B cell (primary cell): Measurements from ENCODE around the gene CDKL4. TPM values are rescaled to one million over a fixed set of nuclear protein-coding genes. Genes with fewer than 3 reads are reported as not detected.

ENCODE experiments used
- ATAC-seq: fragments of 200-7000 bp; cut with Tn5 transposase; one replicate; pipeline ENCODE4 v1.10.0; 2021; ENCODE audit warnings: low read depth, mild to moderate bottlenecking, moderate number of reproducible peaks, moderate library complexity
- CTCF ChIA-PET: fragments of 350-600 bp; sonication (Branson Sonifier 250); formaldehyde crosslinking; loops from one replicate; lab custom pipeline; 2021; ENCODE audit warnings: antibody characterized with exemption, inconsistent platforms; lab: Charles Lee
- POLR2A ChIA-PET: fragments of 350-600 bp; sonication (Branson Sonifier 250); formaldehyde crosslinking; loops from one replicate; lab custom pipeline; 2021; ENCODE audit warnings: antibody characterized with exemption; lab: Charles Lee
- DNase-seq: peaks from one replicate; pipeline ENCODE4 v3.0.0; 2013
- H2AFZ ChIP-seq: 2 replicates; pipeline ENCODE4 v1.6.1; 2012; ENCODE audit warnings: mild to moderate bottlenecking, low read depth, low read length; ENCODE audit not compliant: insufficient read depth, poor library complexity, severe bottlenecking
- H3K27ac ChIP-seq, 2 donors: 1 replicate in 1 of 2; 2 replicates in 1 of 2; pipeline ENCODE4 v1.5.1; 2012 to 2013; ENCODE audit warnings: low read length in 2 of 2, mild to moderate bottlenecking in 2 of 2, moderate library complexity in 1 of 2
- H3K27me3 ChIP-seq, 4 experiments: fragments of 200-600 bp in 1 of 4; sonication (generic) in 1 of 4; replicated peaks in 1 of 4; 1 replicate in 2 of 4; 2 replicates in 2 of 4; pipeline versions ENCODE4 v1.6.1 to v1.7.0; 2013 to 2016; ENCODE audit warnings: low read length in 3 of 4, mild to moderate bottlenecking in 2 of 4, mixed read lengths in 1 of 4, moderate library complexity in 1 of 4; ENCODE audit not compliant: insufficient read depth in 4 of 4, control insufficient read depth in 3 of 4; ENCODE audit errors: control extremely low read depth in 1 of 4
- H3K36me3 ChIP-seq, 2 experiments: replicated peaks in 1 of 2; 1 replicate in 1 of 2; 2 replicates in 1 of 2; pipeline versions ENCODE4 v1.6.1 to v1.7.1; 2013; ENCODE audit warnings: low read length in 1 of 2; ENCODE audit not compliant: insufficient read depth in 2 of 2, control insufficient read depth in 1 of 2; ENCODE audit errors: control extremely low read depth in 1 of 2, extremely low read depth in 1 of 2
- H3K4me1 ChIP-seq, 2 donors: fragments of 200-600 bp in 1 of 2; sonication (generic) in 1 of 2; 1 replicate in 1 of 2; 2 replicates in 1 of 2; pipeline versions ENCODE4 v1.5.1 to v1.6.1; 2013 to 2017; ENCODE audit warnings: low read length in 2 of 2; ENCODE audit not compliant: control insufficient read depth in 2 of 2, insufficient read depth in 2 of 2
- H3K4me2 ChIP-seq: replicated peaks from 2 replicates; pipeline ENCODE3; 2012; ENCODE audit warnings: mild to moderate bottlenecking, low read depth, low read length; ENCODE audit not compliant: poor library complexity, severe bottlenecking
- H3K4me3 ChIP-seq, 5 experiments: fragments of 200-600 bp in 1 of 5; sonication (generic) in 1 of 5; 1 replicate in 3 of 5; 2 replicates in 2 of 5; pipeline versions ENCODE4 v1.5.1 to v1.7.0; 2011 to 2016; ENCODE audit warnings: low read length in 4 of 5, mild to moderate bottlenecking in 4 of 5, low read depth in 2 of 5, control low read depth in 1 of 5, moderate library complexity in 1 of 5; ENCODE audit not compliant: insufficient read depth in 1 of 5; ENCODE audit errors: control extremely low read depth in 1 of 5, extremely low read depth in 1 of 5
- H3K79me2 ChIP-seq: fragments of 200-600 bp; sonication (generic); one replicate; pipeline ENCODE4 v1.6.0; 2016; ENCODE audit warnings: low read length; ENCODE audit not compliant: control insufficient read depth, insufficient read depth
- H3K9ac ChIP-seq: fragments of 200-600 bp; sonication (generic); 2 replicates; pipeline ENCODE4 v1.6.1; 2017; ENCODE audit warnings: mild to moderate bottlenecking, low read length, moderate library complexity
- H3K9me3 ChIP-seq, 3 donors: one replicate each; pipeline versions ENCODE4 v1.6.1 to v1.7.1; 2013; ENCODE audit warnings: low read length in 2 of 3; ENCODE audit not compliant: control insufficient read depth in 2 of 3, insufficient read depth in 1 of 3; ENCODE audit errors: control extremely low read depth in 1 of 3
- H4K20me1 ChIP-seq: 2 replicates; pipeline ENCODE4 v1.6.0; 2012; ENCODE audit warnings: mild to moderate bottlenecking, low read length; ENCODE audit not compliant: insufficient read depth, control insufficient read depth, poor library complexity, severe bottlenecking
- H3K27ac Mint-ChIP-seq: one replicate; pipeline ENCODE4 v1.8.0; 2021; ENCODE audit warnings: mixed read lengths
- H3K27me3 Mint-ChIP-seq: one replicate; pipeline ENCODE4 v1.8.0; 2021; ENCODE audit warnings: mixed read lengths
- H3K4me1 Mint-ChIP-seq: one replicate; pipeline ENCODE4 v1.8.0; 2021; ENCODE audit warnings: mixed read lengths
- H3K4me3 Mint-ChIP-seq: one replicate; pipeline ENCODE4 v1.8.0; 2021; ENCODE audit warnings: mixed read lengths
- H3K9me3 Mint-ChIP-seq: one replicate; pipeline ENCODE4 v1.8.0; 2022; ENCODE audit warnings: mixed read lengths; ENCODE audit not compliant: insufficient read depth
- EZH2 ChIP-seq: IDR thresholded peaks from 2 replicates; pipeline ENCODE4 v1.6.1; 2012; ENCODE audit warnings: borderline replicate concordance, low read depth, mild to moderate bottlenecking, moderate library complexity, low read length; ENCODE audit not compliant: insufficient read depth, poor library complexity, severe bottlenecking
- WGBS: methylation state at CpG from one replicate; pipeline ENCODE4 v1.1.5; 2013; ENCODE audit warnings: missing lambda C conversion rate; ENCODE audit not compliant: insufficient coverage; 5-methylcytosine and 5-hydroxymethylcytosine counted together
- intact Hi-C: fragments of 100-400 bp; cut with micrococcal nuclease; formaldehyde crosslinking; loops from one replicate; pipeline ENCODE4 v1.10.0; 2022
- polyA plus RNA-seq: library from polyadenylated mRNA; depleted of rRNA; stranded (reverse); fragments of >200 nt; gene quantifications from 2 replicates; pipeline ENCODE4 v1.2.3, GENCODE V29; 2012
- total RNA-seq, 2 donors: library from RNA; stranded (reverse); fragments of 120-200 nt in 1 of 2; gene quantifications; 1 replicate in 1 of 2; 2 replicates in 1 of 2; pipeline versions ENCODE4 v1.2.3 to v1.2.4, GENCODE V29; 2013 to 2022
- TF ChIP-seq, protein P1 (sequence below): fragments of 200-600 bp; IDR thresholded peaks from one replicate; pipeline ENCODE4 v1.8.0; 2022; ENCODE audit warnings: antibody characterized with exemption, mild to moderate bottlenecking

CDKL4 gene
- total and polyA plus RNA-seq, 2 donors (not counting 1 experiment from before 2014, with no cell fraction given): not detected

DNA sequence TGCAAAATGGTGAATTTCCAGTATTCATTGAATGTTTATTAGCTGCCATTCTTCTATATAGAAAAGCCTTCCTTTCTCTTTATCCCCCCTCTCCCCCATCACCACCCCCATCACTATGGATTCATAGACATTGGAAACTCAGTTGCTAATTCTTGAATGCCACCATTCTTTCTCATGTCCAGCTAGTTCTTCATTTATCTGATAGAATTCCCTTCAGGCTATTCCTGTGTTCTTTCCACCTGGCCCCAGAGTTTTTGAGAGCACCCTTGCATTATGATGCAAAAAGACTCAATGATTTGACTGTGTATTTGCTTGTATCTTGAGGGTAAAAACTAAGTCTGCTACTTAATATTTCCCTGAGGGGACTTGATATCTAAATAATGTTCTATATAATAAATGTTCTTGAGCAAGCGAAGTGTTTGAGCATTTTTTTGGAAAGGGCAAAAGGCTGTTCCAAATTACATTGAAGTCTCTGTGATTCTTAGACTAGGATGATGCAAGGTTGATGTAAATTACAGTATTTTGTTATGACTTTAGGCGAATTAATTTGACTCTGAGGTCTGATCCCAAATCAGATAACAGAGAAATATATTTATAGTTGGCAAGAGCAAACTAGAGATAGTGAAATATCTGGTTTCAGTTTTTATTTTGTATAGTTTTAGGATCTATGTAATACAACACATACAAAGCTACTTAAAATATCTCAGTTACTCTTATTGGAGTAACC, 104.1 kb downstream of the CDKL4 start:
- Mint-ChIP-seq H3K27me3 (no peaks in the 10 kb centered on the region), H3K4me3 (no peak overlapping the region), H3K27ac (no peak overlapping the region), H3K9me3 (no peaks in the 10 kb centered on the region), H3K4me1 (peaks cover 49% of the 10 kb centered on the region)
- ATAC-seq (no peak), DNase-seq (no peak)
- ChIA-PET POLR2A (interaction anchor here (0.5 to 1.6 kb wide), 3 partner anchors 12 to 536 kb away, joined by 3 to 6 read pairs (median 3); no protein-coding TSS in a partner anchor), CTCF (interaction anchor here (1.4 to 1.6 kb wide), 2 partner anchors 10 to 15 kb away, joined by 4 to 8 read pairs; no protein-coding TSS in a partner anchor)
- H3K79me2 ChIP-seq: no peaks in the 10 kb centered on the region
- H3K4me1 ChIP-seq: peaks cover 41 to 44% of the 10 kb centered on the region in 2 donors
- TF ChIP-seq, protein P1, sequence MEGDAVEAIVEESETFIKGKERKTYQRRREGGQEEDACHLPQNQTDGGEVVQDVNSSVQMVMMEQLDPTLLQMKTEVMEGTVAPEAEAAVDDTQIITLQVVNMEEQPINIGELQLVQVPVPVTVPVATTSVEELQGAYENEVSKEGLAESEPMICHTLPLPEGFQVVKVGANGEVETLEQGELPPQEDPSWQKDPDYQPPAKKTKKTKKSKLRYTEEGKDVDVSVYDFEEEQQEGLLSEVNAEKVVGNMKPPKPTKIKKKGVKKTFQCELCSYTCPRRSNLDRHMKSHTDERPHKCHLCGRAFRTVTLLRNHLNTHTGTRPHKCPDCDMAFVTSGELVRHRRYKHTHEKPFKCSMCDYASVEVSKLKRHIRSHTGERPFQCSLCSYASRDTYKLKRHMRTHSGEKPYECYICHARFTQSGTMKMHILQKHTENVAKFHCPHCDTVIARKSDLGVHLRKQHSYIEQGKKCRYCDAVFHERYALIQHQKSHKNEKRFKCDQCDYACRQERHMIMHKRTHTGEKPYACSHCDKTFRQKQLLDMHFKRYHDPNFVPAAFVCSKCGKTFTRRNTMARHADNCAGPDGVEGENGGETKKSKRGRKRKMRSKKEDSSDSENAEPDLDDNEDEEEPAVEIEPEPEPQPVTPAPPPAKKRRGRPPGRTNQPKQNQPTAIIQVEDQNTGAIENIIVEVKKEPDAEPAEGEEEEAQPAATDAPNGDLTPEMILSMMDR: no peak
- no peak for TF ChIP-seq EZH2
- H3K9me3 ChIP-seq: peaks cover 0 to 2% (median 0%) of the 10 kb centered on the region in 3 donors
- intact Hi-C loops: loop anchor here (5.0 kb wide), 1 partner anchor 353 kb away; no protein-coding TSS in a partner anchor
- peak overlapping the region; percentile 20 for H2AFZ ChIP-seq
- H3K4me3 ChIP-seq: no peak overlapping the region
- H3K4me2 ChIP-seq: peak overlapping the region; percentile 60
- no peak overlapping the region for H3K27ac ChIP-seq
- H3K9ac ChIP-seq: no peak overlapping the region
- no peaks in the 10 kb centered on the region for H3K27me3 ChIP-seq
- WGBS: no CpG with 5 or more reads among the region's 2 CpGs
- H3K36me3 ChIP-seq: no peaks in the 10 kb centered on the region
- H4K20me1 ChIP-seq: no peaks in the 10 kb centered on the region

DNA sequence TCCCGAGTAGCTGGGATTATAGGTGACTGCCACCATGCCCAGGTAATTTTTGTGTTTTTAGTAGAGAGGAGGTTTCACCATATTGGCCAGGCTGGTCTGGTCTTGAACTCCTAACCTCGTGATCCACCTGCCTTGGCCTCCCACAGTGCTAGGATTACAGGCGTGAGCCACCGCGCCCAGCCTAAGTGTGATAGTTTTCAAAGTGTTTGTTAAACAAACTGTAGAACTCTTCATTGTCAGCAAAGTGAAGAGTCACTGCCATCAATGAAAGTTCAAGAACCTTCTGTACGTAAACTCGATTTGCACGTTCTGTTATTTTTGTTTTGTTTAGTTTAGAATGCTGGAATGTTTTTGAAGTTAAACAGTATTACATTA, 104.9 kb downstream of the CDKL4 start:
- POLR2A ChIA-PET: interaction anchor here (0.7 to 1.1 kb wide), 2 partner anchors 11 to 359 kb away, joined by 3 to 6 read pairs; no protein-coding TSS in a partner anchor
- ATAC-seq (no peak), DNase-seq (no peak)
- H3K4me3 Mint-ChIP-seq: no peak overlapping the region
- no peaks in the 10 kb centered on the region for H3K9me3 Mint-ChIP-seq
- CTCF ChIA-PET: interaction anchor here (0.7 to 1.6 kb wide), 2 partner anchors 14 to 307 kb away, joined by 3 to 8 read pairs; no protein-coding TSS in a partner anchor
- Histone ChIP-seq H3K9ac (no peak overlapping the region), H3K27ac (no peak overlapping the region), H4K20me1 (no peaks in the 10 kb centered on the region), H3K4me3 (no peak overlapping the region), H3K9me3 (no peaks in the 10 kb centered on the region), H3K4me1 (peaks cover 41 to 44% of the 10 kb centered on the region in 2 donors), H3K4me2 (no peak overlapping the region), H3K36me3 (no peaks in the 10 kb centered on the region), H3K27me3 (no peaks in the 10 kb centered on the region), H2AFZ (peak overlapping the region; percentile 20), H3K79me2 (no peaks in the 10 kb centered on the region)
- no peak overlapping the region for H3K27ac Mint-ChIP-seq
- 100% methylated on average over 2 of the region's 8 CpGs for WGBS
- peaks cover 51% of the 10 kb centered on the region for H3K4me1 Mint-ChIP-seq
- H3K27me3 Mint-ChIP-seq: no peaks in the 10 kb centered on the region
- intact Hi-C loops: no loop called here
- no peak for TF ChIP-seq EZH2
- TF ChIP-seq, protein P1: no peak
